Neural cell (in vitro differentiated cells): Measurements from ENCODE around the gene TLE3.

Source experiments
- CTCF ChIP-seq: fragments of 450-650 bp; IDR thresholded peaks from 2 replicates; pipeline ENCODE4 v1.5.1; 2014; ENCODE audit warnings: antibody characterized with exemption, mild to moderate bottlenecking, moderate library complexity; ENCODE audit not compliant: poor library complexity, severe bottlenecking
- EP300 ChIP-seq: fragments of 450-650 bp; conservative IDR thresholded peaks from 2 replicates; pipeline ENCODE4 v1.6.1; 2014; ENCODE audit warnings: antibody characterized with exemption, mild to moderate bottlenecking, moderate library complexity; ENCODE audit not compliant: poor library complexity, severe bottlenecking
- EZH2 ChIP-seq: fragments of 200-600, 300-800 bp; shearing (Covaris generic), sonication (generic); IDR thresholded peaks from 2 replicates; pipeline ENCODE4 v1.6.1; 2014; ENCODE audit warnings: antibody characterized with exemption, low read length, borderline replicate concordance, mild to moderate bottlenecking; ENCODE audit not compliant: insufficient read depth, poor library complexity, severe bottlenecking
- POLR2AphosphoS5 ChIP-seq: IDR thresholded peaks from 2 replicates; pipeline ENCODE4 v1.6.1; 2012

GRCh38 chr15:70079888-70080287 is 17.8 kb downstream of the TLE3 start:
- TF ChIP-seq EP300 = no peak
- TF ChIP-seq CTCF = no peak
- TF ChIP-seq EZH2 = no peak
- TF ChIP-seq POLR2AphosphoS5 = no peak
